A375 (cell line): ENCODE measurements around the gene COPG1. TPM values are rescaled to one million over a fixed set of nuclear protein-coding genes. Genes with fewer than 3 reads are reported as not detected.

Experiments used
- small RNA-seq: library from RNA; depleted of rRNA; stranded (forward); fragments of <200 nt; gene quantifications from one replicate; pipeline ENCODE3, GENCODE V24; 2014
- total RNA-seq: library from RNA; depleted of rRNA; stranded (reverse); fragments of >200 nt; shearing (Covaris generic); gene quantifications from 2 replicates; pipeline ENCODE4 v1.2.3, GENCODE V29; 2014; rRNA removed

COPG1 gene, protein sequence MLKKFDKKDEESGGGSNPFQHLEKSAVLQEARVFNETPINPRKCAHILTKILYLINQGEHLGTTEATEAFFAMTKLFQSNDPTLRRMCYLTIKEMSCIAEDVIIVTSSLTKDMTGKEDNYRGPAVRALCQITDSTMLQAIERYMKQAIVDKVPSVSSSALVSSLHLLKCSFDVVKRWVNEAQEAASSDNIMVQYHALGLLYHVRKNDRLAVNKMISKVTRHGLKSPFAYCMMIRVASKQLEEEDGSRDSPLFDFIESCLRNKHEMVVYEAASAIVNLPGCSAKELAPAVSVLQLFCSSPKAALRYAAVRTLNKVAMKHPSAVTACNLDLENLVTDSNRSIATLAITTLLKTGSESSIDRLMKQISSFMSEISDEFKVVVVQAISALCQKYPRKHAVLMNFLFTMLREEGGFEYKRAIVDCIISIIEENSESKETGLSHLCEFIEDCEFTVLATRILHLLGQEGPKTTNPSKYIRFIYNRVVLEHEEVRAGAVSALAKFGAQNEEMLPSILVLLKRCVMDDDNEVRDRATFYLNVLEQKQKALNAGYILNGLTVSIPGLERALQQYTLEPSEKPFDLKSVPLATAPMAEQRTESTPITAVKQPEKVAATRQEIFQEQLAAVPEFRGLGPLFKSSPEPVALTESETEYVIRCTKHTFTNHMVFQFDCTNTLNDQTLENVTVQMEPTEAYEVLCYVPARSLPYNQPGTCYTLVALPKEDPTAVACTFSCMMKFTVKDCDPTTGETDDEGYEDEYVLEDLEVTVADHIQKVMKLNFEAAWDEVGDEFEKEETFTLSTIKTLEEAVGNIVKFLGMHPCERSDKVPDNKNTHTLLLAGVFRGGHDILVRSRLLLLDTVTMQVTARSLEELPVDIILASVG
- total RNA-seq = 216 and 271 TPM in 2 replicates

DNA sequence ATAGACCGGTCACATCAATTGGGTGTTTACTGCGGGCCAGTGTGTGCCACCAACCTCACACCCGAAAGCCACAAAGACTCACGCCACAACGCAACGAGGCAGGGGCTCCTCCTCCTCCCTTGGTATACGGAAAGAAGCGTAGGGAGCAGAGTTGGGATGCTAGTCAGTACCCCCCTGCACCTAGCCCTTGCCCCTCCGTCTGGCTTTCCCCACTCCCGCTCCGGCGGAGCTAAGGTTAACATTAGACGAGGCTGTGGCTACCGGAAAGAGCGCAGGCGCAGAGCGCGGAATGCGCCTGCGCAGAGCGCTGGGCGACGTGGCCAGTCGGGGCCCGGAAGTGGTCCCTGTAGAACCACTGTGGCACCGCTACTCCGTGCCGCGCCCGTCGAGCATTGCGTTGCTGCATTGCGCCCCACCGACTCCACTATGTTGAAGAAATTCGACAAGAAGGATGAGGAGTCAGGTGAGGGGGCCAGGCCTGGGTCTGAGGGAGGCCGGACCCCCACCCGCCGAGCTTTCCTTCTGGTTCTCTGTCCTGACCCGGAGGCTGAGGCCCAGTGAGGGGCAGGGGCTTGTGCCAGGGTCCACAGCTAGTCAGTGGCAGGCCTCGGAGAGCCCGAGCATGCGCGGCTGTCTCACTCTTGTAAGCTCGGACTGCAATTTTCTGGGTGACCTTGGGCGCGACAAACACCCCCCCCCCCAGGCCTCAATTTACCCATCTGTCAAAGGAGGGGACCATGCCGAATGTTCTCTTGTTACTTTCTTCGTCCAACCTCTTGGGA lies at the start of gene COPG1:
COPG1 (plus strand) TSS at position 323 of the 782 bp plus-strand sequence; CDS start at position 427, 104 bp downstream.

DNA sequence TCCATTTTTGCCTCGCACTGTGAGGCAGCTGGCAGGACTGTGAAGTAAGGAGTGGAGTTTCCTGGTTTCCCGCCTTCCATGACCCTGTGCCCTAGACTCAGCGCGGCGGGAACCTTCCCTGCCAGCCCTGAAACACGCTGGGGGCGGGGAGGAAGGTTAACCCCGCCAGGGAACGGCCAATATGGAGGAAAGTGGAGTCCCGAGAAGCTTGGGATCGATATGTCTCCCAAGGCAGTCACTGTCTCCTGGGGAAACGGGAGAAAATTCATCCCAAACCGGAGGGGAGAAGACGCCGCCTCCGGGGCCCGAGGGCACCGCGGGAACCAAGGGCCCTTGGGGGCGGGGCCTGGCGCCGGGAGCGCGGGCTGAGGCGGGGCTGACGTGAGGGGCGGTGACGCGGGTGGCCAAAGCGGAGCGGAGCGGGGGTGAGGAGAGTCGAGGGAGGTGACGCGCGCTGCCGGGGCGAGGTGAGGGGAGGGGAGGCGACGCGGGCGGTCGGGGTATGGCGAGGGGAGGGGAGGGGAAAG lies 29.1 kb downstream of the COPG1 start, which contains the start of gene HMCES:
HMCES (plus strand) TSS at position 432 of the 527 bp plus-strand sequence. CDS start 863 bp downstream, outside the sequence.

Small RNA genes within 50 kb of the gene (small RNA-seq; reads per million reads assigned to genes)
- gene MIR6826 (not detected), gene RPS27P12 (not detected)

Other genes starting within 250 kb of the COPG1 start
- gene EFCC1, start 248.3 kb upstream of the COPG1 start, total RNA-seq = 0.23 TPM in 1 of 2 replicates, not detected in the other
- not detected in 2 replicates for gene GP9, start 188.8 kb upstream of the COPG1 start, total RNA-seq
- gene RAB43, start 127.8 kb upstream of the COPG1 start, total RNA-seq = 6.2 and 12.6 TPM in 2 replicates
- 49.6 and 60.6 TPM in 2 replicates for gene ISY1, start 88.5 kb upstream of the COPG1 start, total RNA-seq
- 306 and 346 TPM in 2 replicates for gene CNBP, start 65.7 kb upstream of the COPG1 start, total RNA-seq
- 46.0 and 48.7 TPM in 2 replicates for gene HMCES, start 29.3 kb downstream of the COPG1 start, total RNA-seq
- gene EFCAB12, start 179.0 kb downstream of the COPG1 start, total RNA-seq = 0.08 and 0.16 TPM in 2 replicates
- 16.3 and 28.3 TPM in 2 replicates for gene MBD4, start 190.3 kb downstream of the COPG1 start, total RNA-seq
- gene IFT122, start 190.6 kb downstream of the COPG1 start, total RNA-seq = 16.0 and 16.7 TPM in 2 replicates